Neural cell (in vitro differentiated cells): ENCODE data around the gene SLC25A21.

ENCODE experiments used
- EP300 ChIP-seq: fragments of 450-650 bp; conservative IDR thresholded peaks from 2 replicates; pipeline ENCODE4 v1.6.1; 2014; ENCODE audit warnings: antibody characterized with exemption, mild to moderate bottlenecking, moderate library complexity; ENCODE audit not compliant: poor library complexity, severe bottlenecking
- TAF1 ChIP-seq: IDR thresholded peaks from 2 replicates; pipeline ENCODE4 v1.6.1; 2012; ENCODE audit warnings: low read depth

- no peak for TF ChIP-seq EP300
- TF ChIP-seq TAF1 = no peak
Observed at GRCh38 chr14:37027188-37027824, 145.1 kb downstream of the SLC25A21 start.
